GM21360 (cell line): ENCODE measurements around the gene C2CD2.

Source experiments
- ATAC-seq: cut with Tn5 transposase; IDR thresholded peaks from one replicate; pipeline ENCODE4 v1.9.1; 2021; ENCODE audit warnings: mild to moderate bottlenecking, moderate library complexity; ENCODE audit not compliant: unreplicated experiment

The C2CD2 gene

DNA sequence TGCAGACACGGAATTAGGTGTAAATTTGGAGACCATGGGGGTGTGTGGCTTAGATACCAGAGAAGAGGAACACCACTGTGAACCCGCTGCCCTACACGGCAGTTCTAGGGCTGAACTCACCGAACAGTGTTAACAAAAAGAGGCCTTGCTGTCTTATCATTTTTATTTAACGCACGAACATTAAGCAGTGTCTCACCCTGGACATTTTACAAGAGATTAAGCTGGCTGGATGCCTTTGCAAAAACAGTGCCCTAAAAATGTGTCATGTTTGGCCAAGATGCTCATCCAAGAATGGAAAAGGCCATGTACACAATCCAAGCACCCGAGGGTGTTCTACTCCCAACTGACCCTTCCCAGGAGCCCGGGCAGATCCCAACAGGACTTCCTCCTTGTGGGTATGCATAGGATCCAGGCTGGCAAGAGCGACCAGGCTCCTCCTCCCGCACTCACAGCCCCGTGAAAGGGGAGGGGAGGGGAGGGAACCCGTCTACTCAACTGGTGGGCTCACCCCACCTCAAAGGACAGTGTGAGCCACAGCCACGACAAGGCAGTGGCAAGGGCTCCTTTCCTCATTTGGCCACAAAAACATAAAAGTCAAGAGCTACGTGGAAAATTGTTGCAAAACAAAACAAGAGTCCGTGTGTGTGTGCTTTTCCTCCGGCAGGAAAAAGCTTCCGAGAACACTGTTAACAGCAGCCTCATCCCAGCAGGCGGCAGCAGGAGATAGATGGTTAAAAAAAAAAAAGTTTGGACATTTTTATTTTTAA, 20.3 kb downstream of the C2CD2 start:
- no peak for ATAC-seq

- ATAC-seq, result no peak
Observed at GRCh38 chr21:41932576-41933312, 21.1 kb downstream of the C2CD2 start.

GRCh38 chr21:41932191-41932575, 21.6 kb downstream of the C2CD2 start:
- no peak for ATAC-seq

- ATAC-seq, result no peak
Observed at GRCh38 chr21:41931041-41931451, 22.8 kb downstream of the C2CD2 start.

DNA sequence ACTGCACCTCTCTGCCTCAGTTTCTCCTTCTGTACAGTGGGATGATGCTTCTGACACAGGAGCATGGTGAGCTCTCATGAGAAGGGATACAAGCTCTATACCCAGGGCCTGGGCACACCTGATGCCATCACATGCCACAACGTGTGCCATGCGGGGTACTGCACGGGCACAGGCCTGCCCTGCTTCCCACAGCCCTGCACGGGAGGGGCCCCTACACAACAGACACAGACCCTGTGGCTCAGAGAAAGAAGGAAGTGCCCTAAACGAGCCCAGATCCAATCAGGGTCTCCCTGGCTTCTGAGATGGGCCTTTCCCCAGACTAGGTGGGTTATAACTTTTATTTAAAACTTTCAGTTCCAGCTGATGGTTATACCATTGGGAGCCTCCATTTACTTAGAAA, 24.6 kb downstream of the C2CD2 start:
- ATAC-seq, result no peak

DNA sequence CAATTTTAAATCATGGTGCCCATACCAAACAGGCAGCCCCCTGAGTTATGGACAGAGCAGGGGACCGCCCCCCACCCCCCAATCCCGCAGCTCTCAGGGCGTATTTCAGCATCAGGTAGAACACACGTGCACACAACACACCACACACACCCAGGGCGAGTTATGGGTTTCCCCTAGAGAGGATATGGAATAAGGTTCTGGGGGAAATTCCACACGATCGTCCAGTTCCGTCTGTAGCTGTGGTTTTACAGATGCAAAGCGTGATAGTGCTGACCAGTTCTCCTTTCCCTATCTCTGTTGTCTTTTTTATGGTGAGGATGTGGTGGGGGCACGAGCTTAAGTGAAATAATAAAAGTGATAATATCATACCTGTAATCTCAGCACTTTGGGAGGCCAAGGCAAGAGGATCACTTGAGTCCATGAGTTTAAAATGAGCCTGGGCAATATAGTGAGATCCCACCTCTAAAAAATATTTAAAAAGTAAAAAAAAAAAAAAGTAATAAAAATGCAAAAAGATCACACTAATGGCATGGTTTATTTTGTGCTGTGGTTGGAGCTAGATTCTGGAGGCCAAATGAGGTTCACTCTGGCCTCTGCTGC, 25.1 kb downstream of the C2CD2 start:
- peak; percentile 39 for ATAC-seq

GRCh38 chr21:41927727-41928409, 25.9 kb downstream of the C2CD2 start:
- no peak for ATAC-seq

GRCh38 chr21:41926807-41927171, 27.0 kb downstream of the C2CD2 start:
- ATAC-seq, result no peak

DNA sequence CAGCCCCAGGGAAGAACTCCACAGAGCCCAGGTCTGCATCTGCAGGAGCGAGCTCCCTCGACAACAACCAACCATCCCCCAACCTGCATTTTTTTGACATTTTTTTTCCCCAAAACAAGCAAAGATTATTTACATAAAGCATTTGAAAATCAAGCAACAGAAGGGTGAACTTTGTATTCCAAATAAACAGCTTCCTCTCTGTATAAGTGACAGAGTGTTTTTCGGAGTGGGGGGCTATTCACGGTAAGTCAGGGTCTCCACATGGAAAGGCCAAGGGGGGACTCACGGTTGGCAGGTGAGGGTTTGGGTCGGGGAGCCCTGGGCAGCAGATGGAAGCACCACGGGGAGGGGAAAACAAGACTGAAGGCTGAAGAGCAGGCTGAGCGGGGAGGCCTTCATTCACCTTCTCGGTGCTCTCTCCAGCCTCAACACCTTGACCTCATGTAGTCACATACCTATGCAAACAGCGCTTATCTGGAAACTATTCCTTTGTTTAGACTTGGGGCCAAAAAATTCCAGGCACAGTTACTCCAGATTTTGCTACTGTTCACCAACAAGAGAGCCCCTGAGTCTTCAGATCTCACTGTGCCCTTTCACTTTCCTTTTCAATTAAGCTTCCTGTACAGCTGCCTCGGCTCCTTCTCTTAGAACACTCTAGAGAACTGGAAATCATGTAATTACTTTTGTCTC, 27.6 kb downstream of the C2CD2 start:
- ATAC-seq, result peak; percentile 47

GRCh38 chr21:41925767-41926116, 28.1 kb downstream of the C2CD2 start:
- ATAC-seq, result no peak

- ATAC-seq, result no peak
Observed at GRCh38 chr21:41924368-41924754, 29.5 kb downstream of the C2CD2 start.

- no peak for ATAC-seq
Observed at GRCh38 chr21:41923631-41924367, 30.0 kb downstream of the C2CD2 start.

DNA sequence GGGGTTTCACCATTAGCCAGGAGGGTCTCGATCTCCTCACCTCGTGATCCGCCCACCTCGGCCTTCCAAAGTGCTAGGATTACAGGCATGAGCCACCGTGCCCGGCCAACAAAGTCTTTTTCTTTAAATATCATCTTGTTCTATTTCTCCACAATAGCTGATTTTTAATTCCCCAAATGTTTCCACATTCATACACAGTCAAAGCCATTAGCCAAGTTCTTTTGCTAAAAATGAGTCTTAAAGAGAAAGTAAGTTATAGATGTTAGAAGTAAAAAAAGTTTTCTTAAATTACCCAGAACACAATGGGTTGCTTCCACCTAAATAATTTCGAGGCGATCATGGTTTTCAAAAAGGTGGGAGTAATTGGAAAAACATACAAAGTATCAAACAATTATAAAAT, 30.6 kb downstream of the C2CD2 start:
- ATAC-seq, result no peak

- ATAC-seq, result no peak
Observed at GRCh38 chr21:41921021-41921420, 32.8 kb downstream of the C2CD2 start.

DNA sequence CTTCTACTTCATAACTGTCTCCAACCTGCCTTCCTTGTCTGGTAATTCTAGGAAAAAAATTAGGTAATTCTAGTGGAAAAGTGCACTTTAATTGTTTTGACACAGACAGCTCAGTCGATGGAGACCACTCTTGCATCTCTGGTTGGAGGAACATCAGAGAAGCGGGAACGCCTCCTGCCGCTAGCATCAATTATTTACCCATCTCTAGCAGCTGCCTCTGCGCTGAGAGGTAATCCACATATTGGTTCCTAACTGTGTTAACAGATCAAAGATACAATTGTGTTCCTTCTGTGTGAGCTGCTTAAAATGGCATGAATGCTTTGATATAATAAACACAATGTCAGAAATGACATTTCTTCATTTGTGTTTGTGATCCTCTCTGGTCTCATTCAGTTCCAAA, 33.3 kb downstream of the C2CD2 start:
- ATAC-seq, result no peak

- ATAC-seq, result no peak
Observed at GRCh38 chr21:41919666-41920398, 34.0 kb downstream of the C2CD2 start.

- ATAC-seq, result no peak
Observed at GRCh38 chr21:41918561-41919358, 35.1 kb downstream of the C2CD2 start.

- no peak for ATAC-seq
Observed at GRCh38 chr21:41917531-41917930, 36.3 kb downstream of the C2CD2 start.

GRCh38 chr21:41916888-41917433, 36.9 kb downstream of the C2CD2 start:
- ATAC-seq, result no peak
